GM12864 (cell line): Measurements from ENCODE around the gene SMO.

Experiments
- DNase-seq: peaks from one replicate; pipeline ENCODE4 v3.0.0-alpha.2; 2011; ENCODE audit warnings: low read depth
- H3K4me3 ChIP-seq: 2 replicates; pipeline ENCODE4 v1.5.1; 2011; ENCODE audit warnings: mild to moderate bottlenecking, low read depth, low read length, control low read depth
- TF ChIP-seq, protein P1 (sequence below): IDR thresholded peaks from 2 replicates; pipeline ENCODE4 v1.5.1; 2011; ENCODE audit warnings: low read depth, mild to moderate bottlenecking, moderate library complexity, low read length, control low read depth, inconsistent platforms; ENCODE audit errors: missing control alignments

Gene SMO

DNA sequence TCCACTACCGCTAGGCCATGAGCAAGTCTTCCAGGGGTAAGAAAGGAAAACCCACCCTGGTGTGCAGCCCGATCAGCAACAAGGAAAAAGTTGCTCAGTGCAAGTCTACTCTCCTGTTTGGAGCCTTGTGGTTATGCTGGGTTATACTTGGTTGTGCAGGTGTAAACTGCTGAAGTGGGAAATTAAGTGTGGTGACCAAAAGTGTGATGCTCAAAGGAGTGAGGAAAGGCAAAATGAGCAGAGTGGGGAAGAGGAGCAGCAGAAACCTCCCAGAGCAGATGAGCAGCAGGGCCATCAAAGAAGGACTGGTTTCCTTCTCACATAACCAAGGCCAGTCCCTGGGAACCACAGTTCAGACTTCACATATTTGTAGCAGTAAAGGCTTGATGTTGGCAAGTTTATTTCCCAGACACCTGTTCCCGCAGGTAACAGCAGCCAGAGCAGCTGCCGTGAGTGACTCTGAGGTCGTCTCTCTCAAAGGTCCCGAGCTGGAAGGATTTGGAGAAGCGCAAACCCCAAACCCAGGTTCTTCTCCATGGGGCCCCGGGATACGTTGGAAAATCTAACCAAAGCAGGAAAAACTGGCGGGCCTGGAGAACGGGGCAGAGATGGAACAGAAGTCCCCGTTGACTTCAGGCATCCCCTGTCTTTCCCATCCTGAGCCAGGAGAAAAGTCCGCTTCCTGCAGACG is 607 bp upstream of the SMO start:
- no peak for DNase-seq
- H3K4me3 ChIP-seq, result peak overlapping the region; percentile 30
- TF ChIP-seq, protein P1, sequence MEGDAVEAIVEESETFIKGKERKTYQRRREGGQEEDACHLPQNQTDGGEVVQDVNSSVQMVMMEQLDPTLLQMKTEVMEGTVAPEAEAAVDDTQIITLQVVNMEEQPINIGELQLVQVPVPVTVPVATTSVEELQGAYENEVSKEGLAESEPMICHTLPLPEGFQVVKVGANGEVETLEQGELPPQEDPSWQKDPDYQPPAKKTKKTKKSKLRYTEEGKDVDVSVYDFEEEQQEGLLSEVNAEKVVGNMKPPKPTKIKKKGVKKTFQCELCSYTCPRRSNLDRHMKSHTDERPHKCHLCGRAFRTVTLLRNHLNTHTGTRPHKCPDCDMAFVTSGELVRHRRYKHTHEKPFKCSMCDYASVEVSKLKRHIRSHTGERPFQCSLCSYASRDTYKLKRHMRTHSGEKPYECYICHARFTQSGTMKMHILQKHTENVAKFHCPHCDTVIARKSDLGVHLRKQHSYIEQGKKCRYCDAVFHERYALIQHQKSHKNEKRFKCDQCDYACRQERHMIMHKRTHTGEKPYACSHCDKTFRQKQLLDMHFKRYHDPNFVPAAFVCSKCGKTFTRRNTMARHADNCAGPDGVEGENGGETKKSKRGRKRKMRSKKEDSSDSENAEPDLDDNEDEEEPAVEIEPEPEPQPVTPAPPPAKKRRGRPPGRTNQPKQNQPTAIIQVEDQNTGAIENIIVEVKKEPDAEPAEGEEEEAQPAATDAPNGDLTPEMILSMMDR, result no peak

DNA sequence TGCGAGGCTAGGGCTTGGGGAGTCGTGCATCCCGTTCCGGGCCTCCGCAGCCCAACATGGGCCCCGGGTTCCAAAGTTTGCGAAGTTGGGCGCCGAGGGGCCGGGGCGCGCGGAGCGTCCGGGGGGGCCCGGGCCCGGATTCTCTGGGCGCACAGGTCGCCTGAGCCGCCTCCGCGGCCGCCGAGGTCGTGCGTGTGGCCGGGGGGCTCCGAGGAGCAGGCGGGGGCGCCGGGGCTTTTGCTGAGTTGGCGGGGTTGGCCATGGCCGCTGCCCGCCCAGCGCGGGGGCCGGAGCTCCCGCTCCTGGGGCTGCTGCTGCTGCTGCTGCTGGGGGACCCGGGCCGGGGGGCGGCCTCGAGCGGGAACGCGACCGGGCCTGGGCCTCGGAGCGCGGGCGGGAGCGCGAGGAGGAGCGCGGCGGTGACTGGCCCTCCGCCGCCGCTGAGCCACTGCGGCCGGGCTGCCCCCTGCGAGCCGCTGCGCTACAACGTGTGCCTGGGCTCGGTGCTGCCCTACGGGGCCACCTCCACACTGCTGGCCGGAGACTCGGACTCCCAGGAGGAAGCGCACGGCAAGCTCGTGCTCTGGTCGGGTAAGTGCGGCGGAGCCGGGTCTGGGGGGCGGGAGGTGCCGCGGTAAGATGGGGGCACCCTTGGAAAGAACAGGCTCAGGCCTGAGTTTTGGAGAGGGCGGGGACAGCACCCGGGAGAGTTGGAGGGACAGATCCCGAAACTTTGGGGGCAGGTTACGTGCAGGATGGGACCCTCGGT is 643 bp downstream of the SMO start:
- DNase-seq, result no peak
- TF ChIP-seq, protein P1, result no peak
- peak overlapping the region; percentile 30 for H3K4me3 ChIP-seq

DNA sequence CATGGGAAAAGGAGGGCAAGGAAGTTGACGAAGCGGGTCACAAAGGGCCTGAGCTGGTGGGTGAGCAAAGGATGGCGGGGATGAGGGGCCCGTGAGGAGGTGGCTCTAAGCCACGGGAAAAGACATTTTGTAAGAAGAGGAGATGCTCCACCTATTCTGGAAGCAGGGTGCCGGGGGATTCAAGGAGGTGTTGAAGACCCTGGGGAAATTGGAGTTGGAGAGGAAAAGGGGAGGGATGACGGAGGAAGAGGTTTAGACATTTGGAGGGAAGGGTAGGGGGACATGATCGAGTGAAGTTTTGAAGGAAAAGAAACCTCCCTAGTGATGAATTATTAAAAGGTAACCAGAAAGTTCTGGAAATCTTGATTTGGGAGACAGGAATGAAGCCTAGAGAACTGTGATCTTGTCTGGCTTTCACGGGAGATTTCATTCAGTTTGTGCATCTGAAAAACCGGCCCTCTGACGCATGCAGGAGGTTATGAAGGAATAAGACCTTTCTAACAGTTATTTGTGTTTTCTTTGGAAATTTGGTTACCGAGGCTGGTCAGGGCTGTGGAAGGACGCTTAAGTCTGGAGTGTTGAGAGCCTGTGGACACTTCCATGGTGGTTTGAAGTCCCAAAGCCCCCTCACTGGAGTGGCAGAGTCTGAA is 1.4 kb downstream of the SMO start:
- peak overlapping the region; percentile 30 for H3K4me3 ChIP-seq
- TF ChIP-seq, protein P1, result no peak
- DNase-seq, result no peak

DNA sequence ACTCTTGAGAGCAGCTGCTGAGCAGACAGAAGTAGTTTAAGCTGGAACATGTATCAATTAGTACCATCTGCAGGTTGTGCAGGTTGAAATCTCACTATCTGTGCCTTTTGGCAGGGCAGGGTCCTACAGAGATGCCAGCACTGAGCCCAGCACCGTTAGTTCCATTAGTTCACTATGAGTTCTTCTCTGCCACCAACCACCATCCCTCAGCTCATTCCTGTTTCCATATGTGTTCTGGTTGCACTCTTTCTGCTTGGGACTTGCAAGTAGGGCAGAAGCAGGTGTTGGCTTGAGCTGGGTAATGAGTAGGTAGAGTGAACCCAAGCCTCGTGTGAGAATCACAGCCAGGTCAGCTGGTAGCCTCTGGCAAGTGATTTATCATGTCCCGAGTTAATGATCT is 2.8 kb downstream of the SMO start:
- no peak for DNase-seq
- TF ChIP-seq, protein P1, result no peak
- H3K4me3 ChIP-seq, result no peak overlapping the region

DNA sequence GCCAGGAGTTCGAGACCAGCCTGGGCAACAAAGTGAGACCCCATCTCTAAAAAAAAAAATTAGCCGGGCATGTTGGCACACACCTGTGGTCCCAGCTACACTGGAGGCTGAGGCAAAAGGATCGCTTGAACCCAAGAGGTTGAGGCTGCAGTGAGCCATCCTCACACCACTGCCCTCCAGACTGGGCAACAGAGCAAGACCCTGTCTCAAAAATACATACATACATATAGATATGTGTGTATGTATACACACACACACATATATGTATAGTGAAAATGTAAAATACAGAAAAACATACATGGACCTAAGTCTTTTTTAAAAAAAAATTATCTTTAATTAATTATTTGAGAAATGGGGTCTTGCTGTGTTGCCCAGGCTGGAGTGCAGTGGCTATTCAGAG is 5.5 kb downstream of the SMO start:
- DNase-seq, result no peak
- no peak overlapping the region for H3K4me3 ChIP-seq
- TF ChIP-seq, protein P1, result no peak

DNA sequence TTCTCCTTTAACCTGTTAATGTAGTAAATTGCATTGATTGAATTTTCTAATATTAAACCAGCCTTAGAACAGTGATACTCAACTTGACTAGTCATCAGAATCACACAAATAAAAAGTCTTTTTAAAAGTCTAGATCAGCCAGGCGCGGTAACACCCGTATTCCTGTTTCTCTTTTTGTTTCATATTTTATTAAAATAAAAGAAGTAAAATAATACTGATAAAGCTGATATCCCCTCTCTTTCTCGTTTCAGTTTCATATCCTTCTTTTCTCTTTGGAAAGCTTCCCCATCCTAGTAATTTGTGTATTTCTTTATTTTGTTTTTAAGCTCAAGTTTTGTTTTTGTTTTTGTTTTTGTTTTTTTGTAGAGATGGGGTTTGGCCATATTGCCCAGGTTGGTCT is 9.3 kb downstream of the SMO start:
- TF ChIP-seq, protein P1, result no peak
- no peak for DNase-seq
- H3K4me3 ChIP-seq, result no peak overlapping the region
